ENCODE results near the gene CAMK1D.

GRCh38 chr10:12661671-12662070 is 312.3 kb downstream of the CAMK1D start:
- no peak for TF ChIP-seq EZH2phosphoT487 (IDR thresholded peaks at IDR 0.05; ENCODE audit: borderline replicate concordance, low read depth, low read length)
- no peak for TF ChIP-seq CTCF (conservative IDR thresholded peaks at IDR 0.05; ENCODE audit: low read length)

Data from OCI-LY7 (cell line).